Right lung (tissue), 5 donors: ENCODE measurements around the gene MDP1. TPM values are rescaled to one million over a fixed set of nuclear protein-coding genes. Genes with fewer than 3 reads are reported as not detected.
A peak's percentile ranks its signal among the peaks of the same experiment; 100 is the strongest.

Experiments used
- DNase-seq, 2 donors: peaks; one replicate each; pipeline ENCODE4 v3.0.0-alpha.2; 2013
- polyA plus RNA-seq, 5 donors: library from polyadenylated mRNA; unstranded; fragments of 120-200 nt; gene quantifications; one replicate each; pipeline versions ENCODE4 v1.2.1 to v1.2.3, GENCODE V29; 2013; ENCODE audit warnings: inconsistent platforms in 1 of 5, low replicate concordance in 1 of 5; ENCODE audit not compliant: insufficient read length in 5 of 5, insufficient read depth in 1 of 5

The MDP1 gene
- polyA plus RNA-seq, 5 donors: 11.8 to 17.2 (median 13.5) TPM

- DNase-seq: no peak
Measured at GRCh38 chr14:24183014-24183481, 32.8 kb downstream of the MDP1 start.

DNA sequence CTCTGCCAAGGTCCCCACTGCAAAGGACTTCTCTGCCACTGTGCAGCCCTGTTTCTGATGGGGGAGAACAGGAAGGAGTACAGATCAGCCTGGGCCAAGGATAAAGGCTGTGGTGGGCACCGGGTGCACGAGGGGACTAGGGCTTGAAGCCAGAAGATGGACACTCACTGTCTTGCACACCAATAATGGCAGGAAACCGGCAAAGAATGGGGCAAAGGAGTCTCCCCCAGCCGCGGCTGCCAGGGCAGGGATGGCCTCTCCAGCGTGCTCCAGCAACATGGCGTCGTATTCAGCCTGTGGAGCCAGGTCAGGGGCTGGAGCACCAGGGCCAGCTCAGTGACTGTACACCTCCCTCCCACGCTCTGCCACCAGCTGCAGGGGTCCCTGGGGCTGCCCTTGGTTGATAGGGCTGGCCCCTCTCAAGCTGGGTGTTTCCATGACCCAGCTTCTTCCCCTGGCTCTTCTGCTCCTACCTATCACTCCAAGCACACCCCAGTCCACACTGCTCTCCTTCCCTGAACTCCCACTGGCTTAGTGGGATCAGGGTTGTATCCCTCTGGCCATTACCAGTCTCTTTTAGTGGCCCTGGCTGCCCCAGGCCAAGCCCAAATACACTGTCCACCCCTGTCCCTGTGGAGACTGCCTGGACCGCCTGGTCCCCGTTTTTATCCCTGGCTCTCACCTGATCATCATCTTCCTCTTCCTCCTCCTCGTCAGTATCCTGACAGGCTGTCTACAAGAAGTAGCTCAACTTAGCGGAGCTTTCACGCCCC, 33.6 kb downstream of the MDP1 start:
- no peak for DNase-seq

DNA sequence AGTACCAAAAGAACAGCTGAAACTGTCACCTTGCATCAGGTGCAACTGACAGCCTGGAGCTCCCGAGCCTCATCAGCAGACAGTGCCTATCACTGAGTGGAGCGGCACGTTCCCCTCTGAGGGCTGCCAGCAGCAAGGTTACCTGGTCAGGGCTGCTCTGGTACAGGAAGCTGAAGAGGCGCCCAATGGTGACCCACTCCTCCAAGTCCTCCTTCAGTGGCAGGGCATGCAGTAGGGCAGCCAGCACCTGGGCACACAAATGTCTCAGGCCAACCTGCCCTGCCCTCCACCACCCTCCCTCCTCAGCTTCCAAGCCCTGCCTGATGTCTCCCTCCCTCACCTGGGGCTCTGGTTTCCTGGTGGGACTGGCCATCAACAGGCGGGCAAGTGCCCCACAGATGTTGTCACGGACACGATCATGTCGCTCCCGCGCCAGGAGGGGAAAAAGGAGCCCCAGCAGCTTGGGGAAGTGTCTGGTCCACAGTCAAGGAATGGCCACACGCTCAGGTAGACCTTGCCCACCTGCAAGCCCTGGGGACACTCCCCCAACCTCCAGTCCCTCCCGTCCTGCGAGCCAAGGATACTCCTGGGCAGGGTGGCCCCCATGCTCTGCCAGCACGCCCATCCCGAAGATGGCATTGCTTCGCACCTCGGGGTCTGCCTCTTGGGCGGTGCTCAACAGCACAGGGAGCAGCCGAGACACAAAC, 34.3 kb downstream of the MDP1 start:
- DNase-seq: no peak

GRCh38 chr14:24179961-24180796, 35.7 kb downstream of the MDP1 start:
- no peak for DNase-seq

GRCh38 chr14:24179294-24179960, 36.4 kb downstream of the MDP1 start:
- no peak for DNase-seq

- DNase-seq: no peak
Measured at GRCh38 chr14:24178399-24179178, 37.3 kb downstream of the MDP1 start.

GRCh38 chr14:24177891-24178290, 38.0 kb downstream of the MDP1 start:
- DNase-seq: no peak

GRCh38 chr14:24177041-24177825, 38.6 kb downstream of the MDP1 start:
- DNase-seq: no peak

DNA sequence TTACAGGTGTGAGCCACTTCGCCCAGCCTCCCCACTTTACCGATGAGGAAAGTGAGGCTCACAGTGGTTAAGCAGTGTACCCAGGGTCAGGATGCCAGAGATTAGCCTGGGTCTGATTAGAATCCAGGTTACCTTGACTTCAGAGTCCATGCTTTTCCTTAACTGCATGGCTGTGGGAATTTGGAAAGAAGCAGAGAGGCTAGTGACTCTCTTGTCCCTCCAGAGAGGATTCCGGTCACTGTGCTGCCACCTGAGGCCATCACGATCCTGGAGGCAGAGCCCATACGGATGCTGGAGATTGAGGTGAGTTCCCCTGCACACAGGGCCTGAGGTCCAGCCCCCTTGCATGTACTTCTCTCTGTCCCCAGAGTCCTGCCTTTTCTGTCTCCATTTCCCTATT, 39.3 kb downstream of the MDP1 start:
- DNase-seq: no peak

DNA sequence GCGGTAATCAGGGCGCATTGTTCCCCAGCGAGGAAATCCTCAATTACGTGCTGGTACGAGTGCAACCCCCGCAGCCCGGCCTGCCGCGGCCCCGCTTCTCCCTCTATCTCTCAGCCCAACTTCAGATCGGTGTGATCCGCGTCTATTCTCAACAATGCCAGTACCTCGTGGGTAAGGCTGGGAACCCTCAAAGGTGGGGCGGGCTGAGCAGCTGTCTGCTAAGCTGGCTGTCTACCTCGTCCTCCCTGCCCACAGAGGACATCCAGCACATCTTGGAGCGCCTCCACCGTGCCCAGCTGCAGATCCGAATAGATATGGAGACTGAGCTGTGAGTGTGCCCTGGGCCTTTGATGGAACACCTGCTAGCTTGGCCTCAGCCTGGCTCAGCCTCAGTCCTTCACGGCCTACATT, 43.0 kb downstream of the MDP1 start:
- DNase-seq: no peak

GRCh38 chr14:24172261-24172860, 43.5 kb downstream of the MDP1 start:
- DNase-seq: no peak

DNA sequence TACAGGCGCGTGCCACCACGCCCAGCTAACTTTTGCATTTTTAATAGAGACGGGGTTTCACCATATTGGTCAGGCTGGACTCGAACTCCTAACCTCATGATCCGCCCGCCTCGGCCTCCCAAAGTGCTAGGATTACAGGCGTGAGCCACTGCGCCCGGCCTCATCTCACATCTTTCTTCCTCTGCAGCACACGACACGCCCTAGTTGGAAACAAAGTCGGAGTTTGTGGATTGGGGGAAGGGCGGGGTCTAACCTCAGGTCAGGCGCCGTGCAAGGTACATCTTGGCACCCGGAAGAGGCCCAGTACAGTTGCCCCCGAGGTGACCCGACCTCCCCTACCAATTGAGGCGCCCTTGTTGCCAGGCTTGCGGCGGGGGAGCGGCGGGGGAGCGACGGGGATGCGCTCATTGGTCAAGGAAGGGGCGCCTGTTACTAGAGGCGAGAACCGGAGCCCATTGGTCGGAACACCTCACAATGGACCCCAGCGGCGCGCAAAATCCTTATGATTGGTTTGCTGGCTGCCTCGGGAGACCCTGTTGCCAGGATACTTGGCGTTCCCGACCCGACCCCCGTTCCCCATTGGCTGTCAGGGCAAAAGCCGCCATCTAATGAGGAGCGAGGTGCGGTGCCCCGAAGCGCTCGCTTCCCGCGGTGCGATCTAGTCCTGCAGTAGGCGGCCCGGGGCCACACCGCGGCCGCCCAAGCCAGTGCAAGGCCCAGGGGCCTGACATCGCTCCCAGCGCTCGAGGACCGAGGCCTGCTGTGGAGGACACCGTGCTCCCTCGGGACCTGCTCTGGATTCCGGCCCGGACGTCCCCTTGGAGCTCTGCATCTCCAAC, 44.2 kb downstream of the MDP1 start, which contains the start of gene REC8:
REC8 (plus strand) TSS at position 659 of the 839 bp plus-strand sequence. CDS start 473 bp downstream, outside the sequence.
- DNase-seq: peak; percentile 85

DNA sequence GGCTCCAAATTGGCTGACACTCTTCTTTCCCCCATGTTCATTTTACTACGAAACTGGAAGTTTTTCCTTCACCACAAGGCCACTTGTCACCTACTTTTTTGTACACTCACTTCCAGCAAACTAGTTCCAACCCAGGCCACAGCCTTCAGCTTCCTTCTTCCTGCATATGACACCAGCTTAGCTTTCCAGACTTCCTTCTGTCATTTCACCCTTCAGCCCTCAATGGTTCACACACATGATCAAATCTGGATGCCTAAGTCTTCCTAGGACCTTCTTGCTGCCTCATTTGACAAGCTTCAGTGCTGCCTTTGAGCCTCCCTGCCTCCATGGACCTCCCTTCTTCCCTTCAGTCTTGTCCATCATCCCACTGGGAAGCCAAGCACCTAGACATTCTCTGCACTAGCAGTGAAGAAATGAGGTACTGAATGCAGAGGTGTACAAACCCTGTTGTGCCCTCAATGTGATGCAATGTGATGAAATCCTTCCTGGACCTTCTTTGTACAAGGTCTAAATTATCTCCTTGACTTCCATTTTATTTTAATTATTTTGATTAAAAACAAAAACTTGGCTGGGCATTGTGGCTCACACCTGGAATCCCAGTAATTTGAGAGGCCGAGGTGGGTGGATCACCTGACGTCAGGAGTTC, 48.3 kb downstream of the MDP1 start:
- no peak for DNase-seq

DNA sequence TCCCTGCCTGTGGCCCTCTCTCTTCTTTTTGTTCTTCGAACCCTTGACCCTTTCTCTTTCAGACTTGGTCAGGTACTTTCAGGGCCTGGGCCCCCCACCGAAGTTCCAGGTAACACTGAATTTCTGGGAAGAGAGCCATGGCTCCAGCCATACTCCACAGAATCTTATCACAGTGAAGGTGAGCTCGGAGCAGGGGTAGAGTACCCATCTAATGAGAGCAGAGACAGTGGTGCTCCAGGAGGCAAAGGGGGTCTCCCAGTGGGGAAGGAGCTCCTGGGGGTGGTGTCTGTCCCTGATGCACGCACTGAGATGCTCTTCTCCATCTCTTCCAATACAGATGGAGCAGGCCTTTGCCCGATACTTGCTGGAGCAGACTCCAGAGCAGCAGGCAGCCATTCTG, 50.1 kb downstream of the MDP1 start:
- DNase-seq: no peak

DNA sequence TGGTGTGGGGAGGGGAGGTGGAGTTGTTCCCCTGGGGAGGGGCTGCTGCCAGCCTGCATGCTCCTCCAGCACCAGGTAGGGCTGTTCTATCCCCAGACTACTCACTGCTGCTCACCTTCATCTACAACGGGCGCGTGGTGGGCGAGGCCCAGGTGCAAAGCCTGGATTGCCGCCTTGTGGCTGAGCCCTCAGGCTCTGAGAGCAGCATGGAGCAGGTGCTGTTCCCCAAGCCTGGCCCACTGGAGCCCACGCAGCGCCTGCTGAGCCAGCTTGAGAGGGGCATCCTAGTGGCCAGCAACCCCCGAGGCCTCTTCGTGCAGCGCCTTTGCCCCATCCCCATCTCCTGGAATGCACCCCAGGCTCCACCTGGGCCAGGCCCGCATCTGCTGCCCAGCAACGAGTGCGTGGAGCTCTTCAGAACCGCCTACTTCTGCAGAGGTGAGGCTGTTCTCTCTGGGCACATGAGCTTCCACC, 51.3 kb downstream of the MDP1 start:
- DNase-seq: no peak
